ENCODE results near the gene SH3BP4. TPM values are rescaled to one million over a fixed set of nuclear protein-coding genes. Genes with fewer than 3 reads are reported as not detected.

SH3BP4 gene
- total RNA-seq, 1 donor from 2014 or later: 49.5 TPM

GRCh38 chr2:235007664-235008457, 56.0 kb downstream of the SH3BP4 start:
- no peak for DNase-seq (ENCODE audit: extremely low spot score, unreplicated experiment)
- H3K4me3 Mint-ChIP-seq: peak overlapping the region; percentile 66
- peaks cover 41% of the 10 kb centered on the region for H3K36me3 Mint-ChIP-seq
- peaks cover 59% of the 10 kb centered on the region for H3K4me1 Mint-ChIP-seq (ENCODE audit: unreplicated experiment)
- H3K9me3 Mint-ChIP-seq: peaks cover 8% of the 10 kb centered on the region
- H3K27me3 Mint-ChIP-seq: no peaks in the 10 kb centered on the region
- H3K27ac Mint-ChIP-seq: peak overlapping the region; percentile 88
- no peak for TF ChIP-seq CTCF (conservative IDR thresholded peaks at IDR 0.05)

- H3K9me3 Mint-ChIP-seq: peaks cover 8% of the 10 kb centered on the region
- peaks cover 53% of the 10 kb centered on the region for H3K4me1 Mint-ChIP-seq (ENCODE audit: unreplicated experiment)
- TF ChIP-seq CTCF (conservative IDR thresholded peaks at IDR 0.05): no peak
- DNase-seq (ENCODE audit: extremely low spot score, unreplicated experiment): no peak
- peak overlapping the region; percentile 73 for H3K4me3 Mint-ChIP-seq
- no peaks in the 10 kb centered on the region for H3K27me3 Mint-ChIP-seq
- H3K27ac Mint-ChIP-seq: peak overlapping the region; percentile 88
- H3K36me3 Mint-ChIP-seq: peaks cover 34% of the 10 kb centered on the region
Measured at GRCh38 chr2:235008584-235009044, 56.8 kb downstream of the SH3BP4 start.

GRCh38 chr2:235009081-235009480, 57.3 kb downstream of the SH3BP4 start:
- Mint-ChIP-seq H3K9me3 (peaks cover 8% of the 10 kb centered on the region), H3K27ac (peak overlapping the region; percentile 88), H3K4me3 (no peak overlapping the region), H3K4me1 (ENCODE audit: unreplicated experiment) (peaks cover 53% of the 10 kb centered on the region), H3K36me3 (peaks cover 34% of the 10 kb centered on the region), H3K27me3 (no peaks in the 10 kb centered on the region)
- no peak for TF ChIP-seq CTCF (conservative IDR thresholded peaks at IDR 0.05)
- no peak for DNase-seq (ENCODE audit: extremely low spot score, unreplicated experiment)

- TF ChIP-seq CTCF (conservative IDR thresholded peaks at IDR 0.05): no peak
- Mint-ChIP-seq H3K9me3 (peaks cover 8% of the 10 kb centered on the region), H3K36me3 (peaks cover 33% of the 10 kb centered on the region), H3K4me1 (ENCODE audit: unreplicated experiment) (peaks cover 44% of the 10 kb centered on the region), H3K27ac (peak overlapping the region; percentile 88), H3K27me3 (no peaks in the 10 kb centered on the region), H3K4me3 (no peak overlapping the region)
- no peak for DNase-seq (ENCODE audit: extremely low spot score, unreplicated experiment)
Measured at GRCh38 chr2:235010117-235010714, 58.4 kb downstream of the SH3BP4 start.

GRCh38 chr2:235011607-235011928, 59.8 kb downstream of the SH3BP4 start:
- H3K27me3 Mint-ChIP-seq: no peaks in the 10 kb centered on the region
- H3K9me3 Mint-ChIP-seq: peaks cover 8% of the 10 kb centered on the region
- no peak for DNase-seq (ENCODE audit: extremely low spot score, unreplicated experiment)
- peaks cover 41% of the 10 kb centered on the region for H3K36me3 Mint-ChIP-seq
- no peak for TF ChIP-seq CTCF (conservative IDR thresholded peaks at IDR 0.05)
- H3K4me1 Mint-ChIP-seq (ENCODE audit: unreplicated experiment): peaks cover 32% of the 10 kb centered on the region
- H3K27ac Mint-ChIP-seq: peak overlapping the region; percentile 39
- peak overlapping the region; percentile 6 for H3K4me3 Mint-ChIP-seq

Data from type B pancreatic cell (in vitro differentiated cells).